ENCODE measurements around the gene FAM81A.
A peak's percentile ranks its signal among the peaks of the same experiment; 100 is the strongest.
"Not testable (repeated sequence)": the region's sequence is repeated elsewhere in the genome, so short reads cannot be mapped to it uniquely, and the experiment has no call there.

FAM81A gene

GRCh38 chr15:59485036-59485435 lies 47.0 kb downstream of the FAM81A start:
- DNase-seq (ENCODE audit: low read depth) = no peak

GRCh38 chr15:59489485-59489884 lies 51.5 kb downstream of the FAM81A start:
- not testable (repeated sequence) for DNase-seq (ENCODE audit: low read depth)

GRCh38 chr15:59491062-59491461 lies 53.1 kb downstream of the FAM81A start:
- DNase-seq (ENCODE audit: low read depth) = no peak

- peak; percentile 54 for DNase-seq (ENCODE audit: low read depth)
Observed at GRCh38 chr15:59492389-59493377, 54.7 kb downstream of the FAM81A start.

- peak; percentile 18 for DNase-seq (ENCODE audit: low read depth)
Observed at GRCh38 chr15:59501597-59501996, 63.6 kb downstream of the FAM81A start.

- no peak for DNase-seq (ENCODE audit: low read depth)
Observed at GRCh38 chr15:59515190-59515589, 77.2 kb downstream of the FAM81A start.

GRCh38 chr15:59516655-59517461 lies 78.9 kb downstream of the FAM81A start:
- DNase-seq (ENCODE audit: low read depth) = no peak

- DNase-seq (ENCODE audit: low read depth) = no peak
Observed at GRCh38 chr15:59519329-59519728, 81.3 kb downstream of the FAM81A start.

- no peak for DNase-seq (ENCODE audit: low read depth)
Observed at GRCh38 chr15:59521443-59521842, 83.5 kb downstream of the FAM81A start.

- DNase-seq (ENCODE audit: low read depth) = no peak
Observed at GRCh38 chr15:59522988-59523461, 85.0 kb downstream of the FAM81A start.

- no peak for DNase-seq (ENCODE audit: low read depth)
Observed at GRCh38 chr15:59523702-59524101, 85.7 kb downstream of the FAM81A start.

- DNase-seq (ENCODE audit: low read depth) = no peak
Observed at GRCh38 chr15:59524331-59524731, 86.3 kb downstream of the FAM81A start.

- DNase-seq (ENCODE audit: low read depth) = not testable (repeated sequence)
Observed at GRCh38 chr15:59526466-59526865, 88.5 kb downstream of the FAM81A start.

- no peak for DNase-seq (ENCODE audit: low read depth)
Observed at GRCh38 chr15:59528429-59528828, 90.4 kb downstream of the FAM81A start.

- DNase-seq (ENCODE audit: low read depth) = peak; percentile 76
Observed at GRCh38 chr15:59528961-59529402, 91.0 kb downstream of the FAM81A start.

GRCh38 chr15:59531066-59531675 lies 93.2 kb downstream of the FAM81A start:
- DNase-seq (ENCODE audit: low read depth) = no peak

GRCh38 chr15:59532770-59533379 lies 94.9 kb downstream of the FAM81A start:
- peak; percentile 13 for DNase-seq (ENCODE audit: low read depth)

- no peak for DNase-seq (ENCODE audit: low read depth)
Observed at GRCh38 chr15:59536553-59536952, 98.6 kb downstream of the FAM81A start.

- DNase-seq (ENCODE audit: low read depth) = no peak
Observed at GRCh38 chr15:59537403-59537802, 99.4 kb downstream of the FAM81A start.

GRCh38 chr15:59538494-59538893 lies 100.5 kb downstream of the FAM81A start:
- DNase-seq (ENCODE audit: low read depth) = no peak

- peak; percentile 25 for DNase-seq (ENCODE audit: low read depth)
Observed at GRCh38 chr15:59539799-59540198, 101.8 kb downstream of the FAM81A start.

GRCh38 chr15:59540654-59541053 lies 102.7 kb downstream of the FAM81A start:
- DNase-seq (ENCODE audit: low read depth) = no peak
